Measurements from ENCODE around the gene TPK1.
"Not testable (repeated sequence)": the region's sequence is repeated elsewhere in the genome, so short reads cannot be mapped to it uniquely, and the experiment has no call there.

Gene TPK1

GRCh38 chr7:144474800-144475615, 360.8 kb downstream of the TPK1 start:
- DNase-seq (ENCODE audit: low spot score) = no peak

DNA sequence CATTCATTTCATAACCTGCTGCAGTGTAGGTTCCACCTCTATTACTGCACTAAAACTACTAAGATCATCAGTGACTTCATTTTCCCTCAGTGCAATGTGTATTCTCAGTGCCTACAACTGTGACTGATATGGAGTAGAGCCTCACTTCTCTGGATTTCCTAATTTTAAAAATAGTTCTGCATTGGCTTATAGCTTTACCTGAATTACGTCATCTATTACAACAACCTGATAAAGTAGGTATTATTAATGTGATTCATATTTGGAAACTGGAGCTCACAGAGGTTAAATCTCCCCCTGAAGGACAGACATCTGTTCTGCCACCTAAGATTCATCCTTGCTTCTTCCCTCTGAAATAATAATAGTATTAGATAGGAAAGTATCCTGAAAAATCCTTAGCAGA, 361.5 kb downstream of the TPK1 start:
- no peak for DNase-seq (ENCODE audit: low spot score)

DNA sequence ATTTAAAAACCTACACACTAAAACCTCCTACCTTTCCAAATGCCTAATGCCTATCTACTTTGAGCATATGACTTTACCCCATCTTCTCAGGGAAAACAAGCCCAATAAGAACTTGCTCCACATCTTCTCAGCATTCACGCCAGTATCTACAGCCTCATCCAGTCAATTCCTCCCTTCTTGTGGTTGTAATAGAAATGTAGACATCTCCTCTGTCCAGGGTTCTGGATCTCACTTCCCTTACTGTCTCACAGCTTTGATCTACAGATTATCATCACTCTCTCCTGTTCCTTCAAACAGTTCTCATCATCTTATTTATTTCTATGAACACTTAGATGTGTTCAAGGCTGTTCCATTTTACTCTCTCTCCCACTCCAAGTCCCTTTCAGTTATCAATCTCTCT, 361.9 kb downstream of the TPK1 start:
- DNase-seq (ENCODE audit: low spot score) = no peak

DNA sequence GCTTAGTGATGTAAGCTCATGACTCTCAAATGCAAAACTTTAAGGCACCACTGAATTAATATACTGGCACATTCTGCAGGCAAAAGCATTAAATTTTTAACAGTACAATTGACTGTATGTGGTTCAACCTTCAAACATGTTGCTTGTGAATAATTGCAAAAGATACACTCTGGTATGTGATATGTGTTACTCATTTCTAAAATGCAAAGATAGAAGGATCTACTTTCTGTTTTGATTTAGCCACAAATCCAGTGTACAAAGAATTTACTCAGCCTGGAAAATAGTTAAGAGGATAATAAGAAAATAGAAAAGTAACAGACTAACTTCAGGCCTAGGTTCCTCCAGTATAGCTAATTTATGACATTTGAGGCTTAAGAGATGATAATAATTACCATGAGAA, 365.8 kb downstream of the TPK1 start:
- no peak for DNase-seq (ENCODE audit: low spot score)

- no peak for DNase-seq (ENCODE audit: low spot score)
Observed at GRCh38 chr7:144468990-144469732, 366.7 kb downstream of the TPK1 start.

GRCh38 chr7:144459635-144460034, 376.2 kb downstream of the TPK1 start:
- DNase-seq (ENCODE audit: low spot score) = no peak

- DNase-seq (ENCODE audit: low spot score) = no peak
Observed at GRCh38 chr7:144455040-144455404, 380.8 kb downstream of the TPK1 start.

GRCh38 chr7:144454256-144455039, 381.4 kb downstream of the TPK1 start:
- no peak for DNase-seq (ENCODE audit: low spot score)

- DNase-seq (ENCODE audit: low spot score) = no peak
Observed at GRCh38 chr7:144452064-144452463, 383.8 kb downstream of the TPK1 start.

DNA sequence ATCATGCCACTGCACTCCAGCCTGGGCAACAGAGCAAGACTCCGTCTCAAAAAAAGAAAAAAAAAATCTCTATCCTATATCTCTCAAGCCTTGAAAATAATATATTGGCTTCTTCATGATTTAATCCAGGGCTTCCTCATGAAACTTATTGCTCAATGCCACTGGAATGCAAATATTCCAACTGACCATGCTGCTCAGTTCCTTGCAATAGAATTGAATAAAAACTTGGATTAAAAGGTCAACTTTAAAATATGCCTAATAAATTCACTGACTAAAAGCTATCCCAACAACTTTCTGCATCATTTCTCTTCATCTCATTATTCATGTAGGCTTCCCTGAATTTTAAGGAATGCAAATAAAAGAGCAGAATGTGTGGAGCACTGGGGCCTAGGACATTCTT, 390.3 kb downstream of the TPK1 start:
- no peak for DNase-seq (ENCODE audit: low spot score)

DNA sequence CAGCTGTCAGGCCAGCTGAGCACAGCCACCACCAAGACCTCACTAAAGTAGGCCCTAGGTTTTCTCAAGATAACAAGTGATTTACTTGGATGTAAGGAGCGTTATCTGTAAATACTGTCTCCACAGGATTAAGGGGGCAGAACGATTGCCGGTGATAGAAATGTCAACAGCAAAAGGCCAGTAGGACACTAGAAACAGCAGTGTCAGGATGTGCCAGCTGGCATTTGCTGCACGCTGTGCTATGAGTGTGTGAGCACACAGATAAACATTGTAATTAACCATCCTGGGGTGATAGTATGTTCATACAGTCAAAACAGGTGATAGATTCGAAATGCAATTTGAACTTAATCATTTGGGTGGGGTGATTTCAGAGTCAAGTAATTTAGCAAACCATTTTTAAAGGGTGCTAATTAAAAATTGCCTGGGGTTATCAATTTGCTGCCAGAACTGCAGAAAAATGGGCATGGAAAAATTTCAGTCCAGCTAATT, 396.1 kb downstream of the TPK1 start:
- DNase-seq (ENCODE audit: low spot score) = no peak

DNA sequence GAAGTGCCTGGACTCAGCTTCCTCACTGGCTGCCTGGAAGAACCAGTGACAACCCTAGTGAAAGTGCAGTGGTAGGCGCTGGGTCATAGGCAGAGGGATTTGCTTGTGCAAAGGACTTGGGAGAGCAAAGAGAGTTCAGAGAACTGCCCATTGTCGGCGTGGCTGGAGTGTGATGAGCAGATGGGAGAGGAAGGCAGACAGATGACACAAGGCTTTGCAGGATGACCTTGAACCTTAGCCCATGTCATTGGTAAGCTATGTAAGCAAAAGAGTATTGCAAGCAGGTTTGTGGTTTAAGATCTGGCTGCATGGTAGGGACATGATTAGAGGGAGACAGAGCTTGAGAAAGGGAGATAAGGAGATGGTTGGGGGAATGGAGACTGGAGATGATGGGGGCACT, 397.1 kb downstream of the TPK1 start:
- no peak for DNase-seq (ENCODE audit: low spot score)

DNA sequence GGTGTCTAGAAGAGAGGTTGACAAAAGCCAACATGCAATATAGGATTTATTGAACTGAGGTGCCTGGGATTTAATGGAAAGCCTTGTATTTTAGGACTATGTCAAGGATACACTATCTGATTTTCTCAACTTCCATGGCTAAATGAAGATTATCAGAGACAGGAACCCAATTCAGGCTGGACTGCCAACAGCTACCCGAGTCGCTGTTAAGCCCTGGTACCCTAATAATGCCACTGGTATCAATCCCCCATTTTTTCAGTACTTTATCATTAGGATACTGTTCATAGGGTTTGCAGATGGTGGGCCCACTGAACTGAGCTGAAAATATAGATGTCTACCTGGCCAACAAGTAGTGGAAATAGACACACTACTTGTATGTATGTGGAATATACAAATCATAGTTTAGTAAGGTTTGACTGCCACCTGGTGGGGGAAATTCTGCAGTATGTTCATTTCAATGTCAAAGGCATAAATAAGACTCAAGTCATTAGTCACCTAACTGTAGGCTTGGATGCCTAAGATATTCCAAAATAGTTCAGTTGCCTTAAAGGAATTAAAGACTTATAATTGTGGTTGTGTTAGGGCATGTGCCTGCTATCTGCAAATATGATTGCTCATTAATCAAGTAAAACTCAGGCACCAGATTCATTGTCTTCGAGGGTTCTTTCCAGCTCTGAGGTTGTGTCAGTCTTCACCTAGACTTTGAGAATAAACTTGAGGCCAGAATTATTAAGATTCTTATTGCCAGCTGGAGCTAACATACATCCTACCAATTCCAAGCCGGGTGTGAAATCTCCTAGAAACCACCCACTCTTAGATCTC, 398.3 kb downstream of the TPK1 start:
- peak; percentile 3 for DNase-seq (ENCODE audit: low spot score)

- no peak for DNase-seq (ENCODE audit: low spot score)
Observed at GRCh38 chr7:144436500-144436899, 399.4 kb downstream of the TPK1 start.

GRCh38 chr7:144428431-144428830, 407.4 kb downstream of the TPK1 start:
- no peak for DNase-seq (ENCODE audit: low spot score)

GRCh38 chr7:144427539-144427938, 408.3 kb downstream of the TPK1 start:
- not testable (repeated sequence) for DNase-seq (ENCODE audit: low spot score)

- not testable (repeated sequence) for DNase-seq (ENCODE audit: low spot score)
Observed at GRCh38 chr7:144418931-144419330, 416.9 kb downstream of the TPK1 start.

DNA sequence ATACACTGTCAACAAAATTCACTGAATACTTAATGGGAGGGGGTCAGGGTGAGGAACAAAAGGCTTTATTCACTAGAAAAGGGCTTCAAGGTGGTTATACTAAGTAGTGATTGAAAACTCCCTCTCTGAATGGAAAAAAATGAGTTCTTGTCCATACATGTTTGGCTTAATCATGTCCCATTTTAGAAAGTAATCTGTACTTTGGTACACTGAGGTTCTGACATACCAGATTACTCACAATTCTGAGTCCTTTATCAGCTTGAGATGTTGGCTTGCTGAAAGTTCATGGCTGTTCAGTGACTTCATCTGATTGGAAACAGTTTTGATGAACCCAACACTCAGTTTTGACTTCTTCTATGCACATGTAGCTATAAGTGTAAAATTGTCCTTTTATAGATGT, 419.5 kb downstream of the TPK1 start:
- DNase-seq (ENCODE audit: low spot score) = no peak

DNA sequence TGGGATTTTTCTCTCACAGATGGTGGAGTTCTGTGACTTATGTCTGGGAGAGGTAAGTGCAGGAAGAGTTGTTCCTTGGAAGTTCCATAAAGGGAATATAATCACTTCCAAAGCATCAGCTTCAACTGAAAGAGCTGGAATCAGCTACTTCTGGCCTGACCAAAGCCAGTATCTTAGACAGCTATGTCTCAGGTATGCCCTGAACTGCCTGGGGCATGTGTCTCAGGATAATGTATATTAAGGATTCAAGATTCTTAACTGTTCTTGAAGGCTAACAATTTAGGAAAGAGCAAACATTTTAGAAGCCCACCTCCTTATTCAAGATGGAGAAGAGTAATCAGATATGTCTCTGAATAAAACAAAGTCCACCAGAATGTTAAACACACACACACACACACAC, 420.0 kb downstream of the TPK1 start:
- DNase-seq (ENCODE audit: low spot score) = no peak

GRCh38 chr7:144414815-144415214, 421.0 kb downstream of the TPK1 start:
- DNase-seq (ENCODE audit: low spot score) = no peak

GRCh38 chr7:144410441-144410840, 425.4 kb downstream of the TPK1 start:
- DNase-seq (ENCODE audit: low spot score) = no peak

- no peak for DNase-seq (ENCODE audit: low spot score)
Observed at GRCh38 chr7:144408121-144408520, 427.7 kb downstream of the TPK1 start.

Measured in hematopoietic multipotent progenitor cell treated with erythropoietin and hydrocortisone succinate and interleukin-3 and kit ligand, for 15 days (in vitro differentiated cells).